IPS DF 4.7 (cell line): Measurements from ENCODE around the gene MYBPC2.

Experiments
- DNase-seq: peaks from one replicate; pipeline ENCODE4 v3.0.0-alpha.2; 2013; ENCODE audit warnings: low spot score; ENCODE audit errors: extremely low read depth

MYBPC2 gene

DNA sequence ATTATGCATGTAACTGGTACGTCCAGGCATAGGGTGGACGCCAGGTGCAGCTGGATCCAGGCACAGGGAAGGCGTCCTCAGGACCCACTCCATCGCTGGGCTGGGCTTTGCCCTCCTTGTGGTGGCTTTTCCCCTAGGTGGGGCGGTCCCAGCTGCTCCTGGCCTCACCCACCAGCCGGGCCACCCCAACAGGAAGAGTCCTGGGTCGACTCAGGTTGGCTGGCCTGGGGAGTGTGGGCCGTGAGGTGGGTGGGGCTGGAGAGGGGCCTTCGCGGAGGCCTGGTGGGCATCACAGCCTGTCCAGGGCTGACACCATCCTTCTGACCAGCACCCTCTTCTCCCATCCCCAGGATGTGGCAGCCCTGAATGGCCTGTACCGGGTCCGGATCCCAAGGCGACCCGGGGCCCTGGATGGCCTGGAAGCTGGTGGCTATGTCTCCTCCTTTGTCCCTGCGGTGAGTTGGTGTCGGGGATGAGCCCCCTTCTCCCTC, 47.1 kb downstream of the MYBPC2 start:
- no peak for DNase-seq

- DNase-seq, result no peak
Measured at GRCh38 chr19:50480281-50481111, 47.8 kb downstream of the MYBPC2 start.

GRCh38 chr19:50481351-50482149, 48.9 kb downstream of the MYBPC2 start:
- DNase-seq, result no peak

- DNase-seq, result no peak
Measured at GRCh38 chr19:50482271-50482855, 49.7 kb downstream of the MYBPC2 start.

GRCh38 chr19:50482916-50483315, 50.2 kb downstream of the MYBPC2 start:
- DNase-seq, result no peak

DNA sequence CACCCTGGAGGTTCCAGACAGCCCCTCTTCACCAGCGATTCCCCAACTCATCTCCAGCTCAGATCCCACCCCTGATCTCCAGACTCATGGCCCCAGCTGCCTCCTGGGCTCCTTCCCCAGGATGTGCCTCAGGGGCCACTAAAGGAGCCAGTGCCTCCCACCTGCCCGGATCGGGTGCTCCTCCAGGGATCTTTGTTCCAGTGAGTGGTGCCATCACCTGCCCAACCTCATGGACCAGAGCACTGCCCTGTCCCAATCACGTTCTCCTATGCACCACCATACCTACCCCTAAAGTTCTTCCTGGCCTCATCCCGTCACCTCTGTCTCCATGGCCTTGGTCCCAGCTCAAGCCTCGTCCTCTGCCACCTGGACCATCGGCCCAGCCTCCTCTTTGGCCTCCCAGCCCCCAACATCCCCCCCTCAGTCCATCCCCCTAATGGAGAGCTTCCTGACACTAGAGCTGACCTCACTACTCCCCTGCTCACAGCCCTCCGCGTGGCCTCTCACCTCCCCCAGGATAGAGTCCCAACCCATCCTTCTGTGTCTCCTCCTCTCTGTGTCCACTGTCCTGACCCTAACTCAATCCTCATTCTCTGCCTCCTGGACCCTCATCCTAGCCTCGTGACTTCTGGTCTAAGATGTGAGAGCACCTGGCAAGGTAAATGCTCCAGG, 52.7 kb downstream of the MYBPC2 start:
- DNase-seq, result no peak

DNA sequence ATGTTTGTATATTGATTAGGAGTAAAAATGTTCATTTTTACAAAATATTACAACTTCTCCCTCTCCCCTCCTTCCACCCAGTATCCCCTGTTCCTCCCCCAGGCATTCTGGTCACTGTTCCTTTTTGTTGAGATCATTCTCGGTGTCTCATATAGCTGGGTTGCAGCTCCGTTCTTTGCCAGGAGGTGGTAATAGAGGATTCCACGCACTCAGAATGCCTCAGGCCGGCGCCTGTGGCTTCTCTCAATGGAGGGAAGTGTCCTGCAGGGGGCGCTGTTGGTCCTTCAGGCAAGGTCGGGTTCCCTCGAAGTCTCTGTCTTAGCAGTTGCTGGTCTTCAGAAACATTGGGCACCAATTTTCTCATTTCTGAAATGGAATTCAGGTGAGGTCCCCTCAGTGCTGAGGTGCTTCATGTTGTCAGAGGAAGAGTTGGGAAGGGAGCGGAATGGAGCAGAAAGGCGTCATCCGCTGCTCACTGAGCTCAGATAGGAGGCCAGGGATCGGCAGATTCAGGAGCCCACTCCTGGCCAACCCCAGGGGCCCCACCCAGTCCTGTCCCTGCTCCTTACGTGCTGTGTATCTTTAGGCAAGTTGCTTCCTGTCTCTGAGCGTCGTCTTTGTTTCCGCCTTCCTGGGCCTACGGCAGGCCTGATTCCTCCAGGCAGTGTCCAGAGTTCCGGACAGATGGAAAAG, 54.3 kb downstream of the MYBPC2 start:
- no peak for DNase-seq

DNA sequence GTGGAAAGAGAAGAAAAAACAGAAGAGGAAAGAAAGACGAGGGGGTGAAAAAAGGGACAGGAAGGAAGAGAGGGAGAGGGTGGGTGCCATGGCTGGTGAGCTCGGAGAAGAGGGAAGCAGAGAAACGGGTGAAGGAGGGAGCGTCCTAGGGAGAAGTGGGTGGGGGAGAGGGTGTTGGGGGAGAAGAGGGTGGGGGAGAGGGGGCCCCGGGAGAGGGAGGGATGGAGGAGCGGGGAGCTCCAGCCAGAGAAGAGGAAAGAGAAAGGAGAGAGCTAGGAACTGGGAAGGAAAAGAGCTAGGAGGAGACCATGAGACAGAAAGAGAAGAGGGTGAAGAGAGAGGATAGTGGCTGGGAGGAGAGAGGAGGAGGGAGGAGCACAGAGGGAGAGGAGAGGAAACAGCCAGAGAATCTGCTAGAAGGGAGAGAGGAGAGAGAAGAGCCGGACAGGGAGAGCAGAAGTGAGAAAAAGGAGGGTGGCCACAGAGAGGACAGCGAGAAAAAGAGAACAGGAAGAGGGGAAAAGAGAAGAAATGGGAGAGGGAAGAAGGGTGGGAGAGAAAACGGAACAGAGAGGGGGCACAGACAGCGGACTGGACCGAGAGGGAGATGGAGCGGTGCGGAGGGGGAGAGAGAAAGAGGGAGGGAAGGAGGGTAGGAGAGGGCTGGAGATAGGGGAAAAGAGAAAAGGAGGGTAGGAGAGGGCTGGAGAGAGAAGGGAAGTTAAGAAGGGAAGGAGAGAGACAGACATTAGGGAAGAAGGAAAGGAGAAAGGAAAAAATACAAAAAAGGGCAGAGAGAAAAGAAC, 55.9 kb downstream of the MYBPC2 start:
- no peak for DNase-seq

GRCh38 chr19:50489461-50490011, 56.8 kb downstream of the MYBPC2 start:
- DNase-seq, result no peak

DNA sequence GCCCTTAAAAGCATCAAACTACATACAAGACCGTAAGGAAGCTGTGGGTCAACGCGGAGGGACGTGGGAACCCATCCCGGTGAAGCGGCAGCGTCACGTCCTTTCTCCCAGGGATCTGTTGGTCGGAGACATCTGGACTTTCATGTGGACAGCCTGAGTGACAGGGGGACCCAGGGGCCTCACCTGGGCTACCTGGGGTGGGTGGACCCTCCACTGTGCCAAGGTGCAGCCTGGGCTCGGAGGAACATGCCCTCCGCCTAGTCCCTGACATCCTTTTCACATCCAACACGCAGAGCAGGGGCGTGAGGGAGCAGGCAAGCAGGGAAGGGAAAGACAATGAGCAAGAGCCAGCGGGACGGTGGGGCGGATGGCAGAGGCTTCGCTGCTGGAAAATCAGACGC, 57.7 kb downstream of the MYBPC2 start:
- DNase-seq, result no peak

GRCh38 chr19:50490991-50491472, 58.3 kb downstream of the MYBPC2 start:
- no peak for DNase-seq

DNA sequence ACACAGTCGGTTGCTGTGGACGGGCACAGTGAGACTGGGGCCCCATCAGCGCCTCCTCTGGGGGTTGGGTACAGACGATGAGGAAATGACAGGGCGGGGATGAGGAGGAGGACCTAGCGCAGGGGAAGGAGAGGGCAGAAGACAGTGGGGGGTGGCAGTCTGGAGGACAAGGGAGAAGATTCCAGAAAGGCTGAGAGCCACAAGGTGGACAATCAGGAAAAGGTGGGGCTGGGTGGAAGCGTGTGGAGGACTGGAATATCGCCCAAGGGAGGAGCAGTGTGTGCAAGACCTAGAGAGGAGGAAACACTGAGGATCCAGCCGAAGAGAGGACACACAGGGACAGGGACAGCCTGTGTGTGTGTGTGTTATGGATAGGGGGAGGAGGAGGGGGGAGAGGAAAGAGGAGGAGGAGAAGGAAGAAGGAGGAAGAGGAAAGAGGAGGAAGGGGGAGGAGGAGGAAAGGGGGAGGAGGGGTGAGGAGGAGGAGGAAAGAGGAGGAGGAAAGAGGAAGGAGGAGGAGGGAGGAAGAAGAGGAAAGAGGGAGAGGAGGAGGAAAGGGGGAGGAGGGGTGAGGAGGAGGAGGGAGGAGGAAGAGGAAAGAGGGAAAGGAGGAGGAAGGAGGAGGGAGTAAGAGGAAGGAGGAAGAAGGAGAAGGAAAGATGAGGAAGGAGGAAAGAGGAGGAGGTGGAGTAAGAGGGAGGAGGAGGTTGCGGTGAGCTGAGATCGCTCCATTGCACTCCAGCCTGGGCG, 59.8 kb downstream of the MYBPC2 start:
- DNase-seq, result no peak

- no peak for DNase-seq
Measured at GRCh38 chr19:50493171-50493570, 60.5 kb downstream of the MYBPC2 start.

GRCh38 chr19:50494186-50495019, 61.7 kb downstream of the MYBPC2 start:
- DNase-seq, result no peak

- no peak for DNase-seq
Measured at GRCh38 chr19:50495020-50495531, 62.4 kb downstream of the MYBPC2 start.

- no peak for DNase-seq
Measured at GRCh38 chr19:50496189-50497021, 63.7 kb downstream of the MYBPC2 start.

GRCh38 chr19:50497022-50497405, 64.3 kb downstream of the MYBPC2 start:
- no peak for DNase-seq
